IMR-90 (cell line): ENCODE measurements around the gene SS18L1.

Source experiments
- CHD1 ChIP-seq: IDR thresholded peaks from 2 replicates; pipeline ENCODE4 v1.6.1; 2012; ENCODE audit warnings: low read depth, low read length, improper control_type of control experiment
- FOS ChIP-seq: fragments of 150-350 bp; IDR thresholded peaks from 2 replicates; pipeline ENCODE4 v1.6.1; 2016; ENCODE audit warnings: low read depth, low read length
- MAFK ChIP-seq: IDR thresholded peaks from 2 replicates; pipeline ENCODE4 v1.6.1; 2012; ENCODE audit warnings: low read depth, low read length, improper control_type of control experiment
- MXI1 ChIP-seq: IDR thresholded peaks from 2 replicates; pipeline ENCODE4 v1.6.1; 2012; ENCODE audit warnings: low read depth, mild to moderate bottlenecking, low read length, moderate library complexity, borderline replicate concordance
- POLR2A ChIP-seq: IDR thresholded peaks from 2 replicates; pipeline ENCODE4 v1.6.1; 2012; ENCODE audit warnings: mild to moderate bottlenecking, low read depth, low read length
- SMC3 ChIP-seq: fragments of 150-350 bp; IDR thresholded peaks from 2 replicates; pipeline ENCODE4 v1.6.1; 2016; ENCODE audit warnings: low read depth, mild to moderate bottlenecking, antibody characterized with exemption, low read length, moderate library complexity
- TF ChIP-seq, protein P1 (sequence below): conservative IDR thresholded peaks from 2 replicates; pipeline ENCODE4 v1.5.1; 2012; ENCODE audit warnings: mild to moderate bottlenecking, low read depth, low read length, improper control_type of control experiment
- TF ChIP-seq, protein P2 (sequence below): fragments of 150-350 bp; IDR thresholded peaks from 2 replicates; pipeline ENCODE4 v1.6.1; 2017; ENCODE audit warnings: mild to moderate bottlenecking, antibody characterized with exemption, low read length, low read depth

DNA sequence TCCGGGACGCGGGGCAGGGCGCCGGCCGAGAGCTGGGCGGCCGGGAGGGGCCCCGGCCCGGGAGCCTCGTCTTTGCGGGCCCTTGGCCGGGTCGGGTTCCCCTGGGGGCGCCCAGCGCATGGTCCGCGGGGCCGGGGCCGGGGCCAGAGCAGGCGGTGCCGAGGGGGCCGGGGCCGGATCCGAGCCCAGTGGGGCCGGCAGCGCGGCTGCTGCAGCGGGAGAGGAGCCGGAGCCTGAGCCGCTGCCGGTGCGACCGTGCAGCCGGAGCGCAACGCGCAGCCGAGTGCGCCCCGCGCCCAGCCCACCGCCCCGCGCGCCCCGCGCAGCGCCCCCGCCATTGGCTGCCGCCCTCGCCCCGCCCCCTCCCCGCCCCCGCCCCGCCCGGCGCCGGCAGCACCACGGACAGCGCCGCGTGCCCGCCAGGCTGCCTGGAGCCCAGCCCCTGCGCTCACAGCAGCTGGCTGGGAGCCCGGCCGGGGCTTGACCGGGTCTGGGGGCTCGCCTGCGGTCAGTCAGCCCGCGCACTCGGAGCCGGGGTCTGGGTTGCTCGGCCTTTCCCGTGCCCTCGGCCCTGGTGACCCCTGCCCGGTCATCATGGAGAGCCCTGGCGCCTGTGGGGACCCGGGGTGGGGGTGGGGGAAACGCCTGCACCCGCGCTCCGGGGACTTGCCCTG lies 76.6 kb downstream of the SS18L1 start, which contains the start of gene HRH3:
- TF ChIP-seq, protein P1, sequence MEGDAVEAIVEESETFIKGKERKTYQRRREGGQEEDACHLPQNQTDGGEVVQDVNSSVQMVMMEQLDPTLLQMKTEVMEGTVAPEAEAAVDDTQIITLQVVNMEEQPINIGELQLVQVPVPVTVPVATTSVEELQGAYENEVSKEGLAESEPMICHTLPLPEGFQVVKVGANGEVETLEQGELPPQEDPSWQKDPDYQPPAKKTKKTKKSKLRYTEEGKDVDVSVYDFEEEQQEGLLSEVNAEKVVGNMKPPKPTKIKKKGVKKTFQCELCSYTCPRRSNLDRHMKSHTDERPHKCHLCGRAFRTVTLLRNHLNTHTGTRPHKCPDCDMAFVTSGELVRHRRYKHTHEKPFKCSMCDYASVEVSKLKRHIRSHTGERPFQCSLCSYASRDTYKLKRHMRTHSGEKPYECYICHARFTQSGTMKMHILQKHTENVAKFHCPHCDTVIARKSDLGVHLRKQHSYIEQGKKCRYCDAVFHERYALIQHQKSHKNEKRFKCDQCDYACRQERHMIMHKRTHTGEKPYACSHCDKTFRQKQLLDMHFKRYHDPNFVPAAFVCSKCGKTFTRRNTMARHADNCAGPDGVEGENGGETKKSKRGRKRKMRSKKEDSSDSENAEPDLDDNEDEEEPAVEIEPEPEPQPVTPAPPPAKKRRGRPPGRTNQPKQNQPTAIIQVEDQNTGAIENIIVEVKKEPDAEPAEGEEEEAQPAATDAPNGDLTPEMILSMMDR = no peak
- no peak for TF ChIP-seq POLR2A
- no peak for TF ChIP-seq SMC3
- no peak for TF ChIP-seq MAFK
- TF ChIP-seq FOS = no peak
- TF ChIP-seq, protein P2, sequence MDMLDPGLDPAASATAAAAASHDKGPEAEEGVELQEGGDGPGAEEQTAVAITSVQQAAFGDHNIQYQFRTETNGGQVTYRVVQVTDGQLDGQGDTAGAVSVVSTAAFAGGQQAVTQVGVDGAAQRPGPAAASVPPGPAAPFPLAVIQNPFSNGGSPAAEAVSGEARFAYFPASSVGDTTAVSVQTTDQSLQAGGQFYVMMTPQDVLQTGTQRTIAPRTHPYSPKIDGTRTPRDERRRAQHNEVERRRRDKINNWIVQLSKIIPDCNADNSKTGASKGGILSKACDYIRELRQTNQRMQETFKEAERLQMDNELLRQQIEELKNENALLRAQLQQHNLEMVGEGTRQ = no peak
- 0 out of 2 replicates have a peak, but pooled peaks have one; percentile 41 for TF ChIP-seq MXI1
- no peak for TF ChIP-seq CHD1
